AG04449 (cell line): Measurements from ENCODE around the gene GEMIN2.
"Not testable (repeated sequence)": the region's sequence is repeated elsewhere in the genome, so short reads cannot be mapped to it uniquely, and the experiment has no call there.

ENCODE experiments used
- CTCF ChIA-PET: fragments of 350-600 bp; formaldehyde crosslinking; extraction: SDS; loops from one replicate; lab custom pipeline; 2021; ENCODE audit warnings: antibody characterized with exemption; lab: Yijun Ruan, JAX
- POLR2A ChIA-PET: fragments of 400-600, 350-600 bp; formaldehyde crosslinking; extraction: SDS; loops from one replicate; lab custom pipeline; 2020; ENCODE audit warnings: antibody characterized with exemption, inconsistent platforms; lab: Yijun Ruan, JAX
- DNase-seq: peaks from one replicate; pipeline ENCODE4 v3.0.0-alpha.2; 2010; ENCODE audit warnings: low read depth, low spot score
- H3K4me3 ChIP-seq: 2 replicates; pipeline ENCODE4 v1.5.1; 2011; ENCODE audit warnings: low read depth, mild to moderate bottlenecking, control low read depth, low read length
- TF ChIP-seq, protein P1 (sequence below): IDR thresholded peaks from one replicate; pipeline ENCODE4 v1.5.1; 2011; ENCODE audit warnings: mild to moderate bottlenecking, moderate library complexity, low read length, control low read depth, inconsistent platforms; ENCODE audit not compliant: insufficient read depth; ENCODE audit errors: missing control alignments

The GEMIN2 gene

GRCh38 chr14:39099748-39100147 is 14.4 kb upstream of the GEMIN2 start:
- ChIA-PET POLR2A (no interaction called here), CTCF (no interaction called here)

DNA sequence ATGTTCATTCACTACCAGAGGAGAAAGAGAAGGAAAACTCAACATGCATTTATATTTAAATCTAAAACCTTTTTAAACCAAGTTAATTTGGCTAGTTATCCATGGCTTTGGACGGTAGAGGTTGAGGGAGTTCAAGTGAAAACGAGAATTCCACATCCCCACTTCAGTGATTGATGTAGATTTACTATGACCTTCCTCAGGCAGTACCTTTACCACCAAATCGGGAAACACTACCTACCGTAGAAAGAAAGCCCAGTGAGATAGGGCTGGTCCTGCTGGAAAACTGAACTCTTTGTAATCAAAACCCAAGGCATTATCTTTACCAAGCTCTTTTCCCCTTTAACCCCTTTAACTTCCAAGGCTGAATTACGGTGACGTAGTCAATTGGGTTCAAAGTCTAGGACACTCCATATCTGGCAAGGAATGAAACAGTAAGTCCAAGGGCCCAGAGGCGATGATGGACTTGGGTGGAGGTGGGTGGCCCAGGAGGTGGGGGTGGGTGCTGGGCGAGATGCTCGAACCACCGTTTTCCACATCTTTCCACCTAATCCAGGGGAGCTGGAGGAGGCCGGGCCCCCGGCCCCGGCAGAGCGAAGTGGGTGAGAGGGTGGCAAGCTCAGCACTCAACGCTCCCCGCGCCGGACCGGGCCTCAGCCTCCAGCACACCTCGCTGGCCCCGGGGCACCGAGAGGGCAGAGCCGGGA is 11.7 kb upstream of the GEMIN2 start:
- no peak for DNase-seq
- ChIA-PET POLR2A (interaction anchor here (0.6 to 2.1 kb wide), 6 partner anchors 11 to 329 kb away, joined by 3 to 15 read pairs (median 8); partner anchors contain the start of genes FBXO33, GEMIN2 and TRAPPC6B), CTCF (interaction anchor here (1.2 to 8.0 kb wide), 4 partner anchors 9 to 323 kb away, joined by 3 to 76 read pairs (median 12); partner anchors contain the start of genes GEMIN2 and TRAPPC6B)
- TF ChIP-seq, protein P1, sequence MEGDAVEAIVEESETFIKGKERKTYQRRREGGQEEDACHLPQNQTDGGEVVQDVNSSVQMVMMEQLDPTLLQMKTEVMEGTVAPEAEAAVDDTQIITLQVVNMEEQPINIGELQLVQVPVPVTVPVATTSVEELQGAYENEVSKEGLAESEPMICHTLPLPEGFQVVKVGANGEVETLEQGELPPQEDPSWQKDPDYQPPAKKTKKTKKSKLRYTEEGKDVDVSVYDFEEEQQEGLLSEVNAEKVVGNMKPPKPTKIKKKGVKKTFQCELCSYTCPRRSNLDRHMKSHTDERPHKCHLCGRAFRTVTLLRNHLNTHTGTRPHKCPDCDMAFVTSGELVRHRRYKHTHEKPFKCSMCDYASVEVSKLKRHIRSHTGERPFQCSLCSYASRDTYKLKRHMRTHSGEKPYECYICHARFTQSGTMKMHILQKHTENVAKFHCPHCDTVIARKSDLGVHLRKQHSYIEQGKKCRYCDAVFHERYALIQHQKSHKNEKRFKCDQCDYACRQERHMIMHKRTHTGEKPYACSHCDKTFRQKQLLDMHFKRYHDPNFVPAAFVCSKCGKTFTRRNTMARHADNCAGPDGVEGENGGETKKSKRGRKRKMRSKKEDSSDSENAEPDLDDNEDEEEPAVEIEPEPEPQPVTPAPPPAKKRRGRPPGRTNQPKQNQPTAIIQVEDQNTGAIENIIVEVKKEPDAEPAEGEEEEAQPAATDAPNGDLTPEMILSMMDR: no peak
- peak overlapping the region; percentile 75 for H3K4me3 ChIP-seq

More at GRCh38 chr14:39099748-39100147, 14.4 kb upstream of the GEMIN2 start:
- no peak for DNase-seq
- no peak overlapping the region for H3K4me3 ChIP-seq
- TF ChIP-seq, protein P1: no peak

- DNase-seq: peak; percentile 40
- peak within 1 kb of the TSS; percentile 75 for H3K4me3 ChIP-seq
- ChIA-PET POLR2A (interaction anchor here (0.7 to 2.1 kb wide), 6 partner anchors 11 to 328 kb away, joined by 3 to 15 read pairs (median 8); partner anchors contain the start of genes FBXO33, GEMIN2 and TRAPPC6B), CTCF (interaction anchor here (1.0 to 8.0 kb wide), 8 partner anchors 9 to 327 kb away, joined by 3 to 76 read pairs (median 4); partner anchors contain the start of genes GEMIN2 and TRAPPC6B)
- TF ChIP-seq, protein P1: peak; percentile 9
Observed at GRCh38 chr14:39102969-39103957, 10.9 kb upstream of the GEMIN2 start, which contains the start of gene SEC23A. Gene SEC23A, minus strand, starts transcription at chr14:39103235. Its CDS starts 7,117 bp downstream, at chr14:39096118.

- ChIA-PET CTCF (interaction anchor here (1.0 to 8.0 kb wide), 7 partner anchors 8 to 326 kb away, joined by 3 to 76 read pairs (median 5); partner anchors contain the start of gene GEMIN2), POLR2A (interaction anchor here (1.5 to 2.1 kb wide), 3 partner anchors 10 to 327 kb away, joined by 8 to 14 read pairs (median 8); partner anchors contain the start of genes FBXO33 and GEMIN2)
- peak overlapping the region; percentile 75 for H3K4me3 ChIP-seq
- not testable (repeated sequence) for DNase-seq
Observed at GRCh38 chr14:39104078-39104801, 9.9 kb upstream of the GEMIN2 start.

DNA sequence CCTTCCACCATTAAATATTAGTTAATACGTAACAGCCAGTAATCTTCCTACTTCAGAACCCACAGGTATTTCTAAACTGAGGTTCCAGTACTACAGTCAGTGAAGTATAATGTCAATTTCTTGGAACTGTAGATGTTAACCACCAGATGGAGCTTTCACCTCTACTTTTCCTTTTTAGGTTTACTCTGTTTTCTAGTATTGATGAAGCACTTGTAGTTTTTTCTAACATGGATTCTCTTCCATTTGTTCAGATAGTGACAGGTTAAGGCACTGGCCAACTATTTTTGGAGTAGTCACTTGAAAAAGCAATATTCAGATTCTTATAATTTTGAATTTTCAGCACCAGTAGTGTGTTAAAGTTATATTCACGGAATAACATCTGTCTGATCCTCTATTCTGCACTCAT is 6.5 kb upstream of the GEMIN2 start:
- no peak overlapping the region for H3K4me3 ChIP-seq
- TF ChIP-seq, protein P1: peak; percentile 43
- POLR2A ChIA-PET: no interaction called here
- DNase-seq: no peak
- CTCF ChIA-PET: interaction anchor here (0.9 to 8.0 kb wide), 14 partner anchors 9 to 323 kb away, joined by 3 to 76 read pairs (median 4); no protein-coding TSS in a partner anchor

DNA sequence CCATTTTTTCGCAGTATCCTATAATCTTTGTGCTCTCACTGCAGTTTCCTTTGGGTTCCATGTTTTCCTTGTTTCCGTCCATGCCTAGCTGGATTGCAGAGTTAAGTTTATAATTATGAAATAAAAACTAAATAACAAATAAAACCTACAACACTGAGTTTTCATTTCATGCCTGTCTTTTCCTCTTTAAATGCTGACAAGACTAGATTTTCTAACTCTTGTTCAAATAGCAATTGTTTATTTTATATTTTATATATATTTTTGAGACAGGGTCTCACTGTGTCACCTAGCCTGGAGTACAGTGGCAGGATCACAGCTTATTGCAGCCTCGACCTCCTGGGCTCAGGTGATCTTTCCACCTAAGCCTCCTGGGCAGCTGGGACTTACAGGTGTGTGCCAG is 5.3 kb upstream of the GEMIN2 start:
- DNase-seq: no peak
- H3K4me3 ChIP-seq: no peak overlapping the region
- ChIA-PET POLR2A (no interaction called here), CTCF (interaction anchor here (0.8 to 2.1 kb wide), 7 partner anchors 11 to 322 kb away, joined by 3 to 13 read pairs (median 3); no protein-coding TSS in a partner anchor)
- TF ChIP-seq, protein P1: no peak
